ENCODE measurements around the gene CRISPLD2.

CRISPLD2 gene

DNA sequence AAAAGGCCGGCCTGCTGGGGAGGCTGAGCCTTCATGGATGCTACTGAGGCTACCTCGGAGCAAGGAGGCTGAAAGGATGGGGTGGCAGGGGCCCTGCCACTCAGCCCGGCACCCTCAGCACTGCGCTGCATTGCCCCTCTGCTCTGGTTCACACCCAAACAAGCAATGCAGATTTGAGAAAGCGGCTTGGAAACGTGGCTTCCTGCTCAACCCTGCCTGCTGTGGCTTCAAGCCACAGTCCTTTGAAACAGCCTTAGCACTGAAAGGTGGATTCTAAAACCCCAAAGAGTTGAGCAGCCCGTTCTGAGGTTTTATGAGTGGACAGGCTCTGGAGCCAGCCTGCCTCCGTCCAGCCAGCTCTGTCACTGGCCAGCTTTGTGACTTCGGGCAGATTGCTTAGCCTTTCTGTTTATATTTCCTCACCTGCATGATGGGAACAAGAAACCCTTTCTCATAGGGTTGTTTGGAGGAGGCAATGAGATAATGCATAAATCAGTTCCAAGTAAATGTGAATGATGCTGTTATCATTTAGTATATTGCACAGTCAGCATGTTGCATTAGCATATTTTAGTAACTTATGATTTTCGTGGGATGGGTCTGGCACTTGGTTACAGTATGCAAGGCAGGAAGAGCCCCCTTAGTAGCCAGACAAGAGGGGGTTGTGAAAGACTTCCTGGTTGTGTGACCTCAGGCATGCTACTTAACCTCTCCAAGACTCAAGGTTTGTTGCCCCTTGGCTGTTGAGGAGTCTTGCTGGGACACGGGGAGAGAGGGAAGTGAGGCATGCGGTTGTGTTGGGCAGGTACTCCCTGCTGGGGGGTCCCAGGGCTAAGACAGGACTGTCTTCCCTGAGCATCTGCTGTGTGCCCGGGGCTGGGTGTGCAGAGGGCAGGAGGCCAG is 23.6 kb downstream of the CRISPLD2 start:
- no peak overlapping the region for H3K4me3 ChIP-seq (ENCODE audit: low read length, poor library complexity, severe bottlenecking)
- peaks cover 14% of the 10 kb centered on the region for H3K4me1 ChIP-seq (ENCODE audit: insufficient read depth, low read length, poor library complexity, severe bottlenecking)
- H3K9me3 ChIP-seq (ENCODE audit: insufficient read depth, low read depth, low read length) = no peaks in the 10 kb centered on the region
- H3K9ac ChIP-seq (ENCODE audit: low read depth, low read length, poor library complexity, severe bottlenecking) = no peak overlapping the region
- no peaks in the 10 kb centered on the region for H3F3A ChIP-seq (ENCODE audit: low read depth)
- no peaks in the 10 kb centered on the region for H4K20me1 ChIP-seq (ENCODE audit: insufficient read depth, low read length, poor library complexity, severe bottlenecking)
- H3K9me2 ChIP-seq (replicated peaks; ENCODE audit: low read depth, low read length) = no peaks in the 10 kb centered on the region
- H2AFZ ChIP-seq (ENCODE audit: low read length) = peak overlapping the region; percentile 30
- no peaks in the 10 kb centered on the region for H3K27me3 ChIP-seq (ENCODE audit: insufficient read depth, low read length, poor library complexity, severe bottlenecking)
- H3K36me3 ChIP-seq (ENCODE audit: insufficient read depth, low read length) = no peaks in the 10 kb centered on the region
- H3K79me2 ChIP-seq (ENCODE audit: insufficient read depth, low read length) = no peaks in the 10 kb centered on the region
- no peak for TF ChIP-seq EZH2phosphoT487 (IDR thresholded peaks at IDR 0.05; ENCODE audit: borderline replicate concordance)
- TF ChIP-seq, protein P1, sequence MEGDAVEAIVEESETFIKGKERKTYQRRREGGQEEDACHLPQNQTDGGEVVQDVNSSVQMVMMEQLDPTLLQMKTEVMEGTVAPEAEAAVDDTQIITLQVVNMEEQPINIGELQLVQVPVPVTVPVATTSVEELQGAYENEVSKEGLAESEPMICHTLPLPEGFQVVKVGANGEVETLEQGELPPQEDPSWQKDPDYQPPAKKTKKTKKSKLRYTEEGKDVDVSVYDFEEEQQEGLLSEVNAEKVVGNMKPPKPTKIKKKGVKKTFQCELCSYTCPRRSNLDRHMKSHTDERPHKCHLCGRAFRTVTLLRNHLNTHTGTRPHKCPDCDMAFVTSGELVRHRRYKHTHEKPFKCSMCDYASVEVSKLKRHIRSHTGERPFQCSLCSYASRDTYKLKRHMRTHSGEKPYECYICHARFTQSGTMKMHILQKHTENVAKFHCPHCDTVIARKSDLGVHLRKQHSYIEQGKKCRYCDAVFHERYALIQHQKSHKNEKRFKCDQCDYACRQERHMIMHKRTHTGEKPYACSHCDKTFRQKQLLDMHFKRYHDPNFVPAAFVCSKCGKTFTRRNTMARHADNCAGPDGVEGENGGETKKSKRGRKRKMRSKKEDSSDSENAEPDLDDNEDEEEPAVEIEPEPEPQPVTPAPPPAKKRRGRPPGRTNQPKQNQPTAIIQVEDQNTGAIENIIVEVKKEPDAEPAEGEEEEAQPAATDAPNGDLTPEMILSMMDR (conservative IDR thresholded peaks at IDR 0.05; ENCODE audit: low read length) = no peak
- H3K4me2 ChIP-seq (ENCODE audit: low read depth, low read length, poor library complexity, severe bottlenecking) = no peak overlapping the region

DNA sequence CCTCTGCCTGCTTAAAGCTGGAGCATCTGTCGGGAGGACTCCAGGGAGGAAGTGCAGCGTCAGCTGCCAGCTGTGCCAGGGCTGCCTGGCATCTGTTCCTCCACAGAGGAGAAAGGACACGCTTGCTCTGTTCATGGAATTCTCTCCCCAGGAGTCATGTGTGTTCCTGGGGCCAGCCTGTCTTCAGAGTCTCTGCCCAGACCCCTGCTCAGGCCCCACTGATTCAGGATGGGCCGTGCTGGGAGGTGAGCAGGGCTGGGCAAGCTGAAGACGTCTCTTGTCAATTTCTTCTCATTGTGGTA is 24.2 kb downstream of the CRISPLD2 start:
- no peaks in the 10 kb centered on the region for H3K36me3 ChIP-seq (ENCODE audit: insufficient read depth, low read length)
- peaks cover 14% of the 10 kb centered on the region for H3K4me1 ChIP-seq (ENCODE audit: insufficient read depth, low read length, poor library complexity, severe bottlenecking)
- no peak overlapping the region for H3K4me2 ChIP-seq (ENCODE audit: low read depth, low read length, poor library complexity, severe bottlenecking)
- no peaks in the 10 kb centered on the region for H3K9me2 ChIP-seq (replicated peaks; ENCODE audit: low read depth, low read length)
- peak overlapping the region; percentile 30; the same call in 1 of the 2 replicates for H2AFZ ChIP-seq (ENCODE audit: low read length)
- no peaks in the 10 kb centered on the region for H3K27me3 ChIP-seq (ENCODE audit: insufficient read depth, low read length, poor library complexity, severe bottlenecking)
- no peaks in the 10 kb centered on the region for H3F3A ChIP-seq (ENCODE audit: low read depth)
- H4K20me1 ChIP-seq (ENCODE audit: insufficient read depth, low read length, poor library complexity, severe bottlenecking) = no peaks in the 10 kb centered on the region
- H3K4me3 ChIP-seq (ENCODE audit: low read length, poor library complexity, severe bottlenecking) = no peak overlapping the region
- TF ChIP-seq, protein P1 (conservative IDR thresholded peaks at IDR 0.05; ENCODE audit: low read length) = no peak
- no peak for TF ChIP-seq EZH2phosphoT487 (IDR thresholded peaks at IDR 0.05; ENCODE audit: borderline replicate concordance)
- no peaks in the 10 kb centered on the region for H3K79me2 ChIP-seq (ENCODE audit: insufficient read depth, low read length)
- no peaks in the 10 kb centered on the region for H3K9me3 ChIP-seq (ENCODE audit: insufficient read depth, low read depth, low read length)
- H3K9ac ChIP-seq (ENCODE audit: low read depth, low read length, poor library complexity, severe bottlenecking) = no peak overlapping the region

DNA sequence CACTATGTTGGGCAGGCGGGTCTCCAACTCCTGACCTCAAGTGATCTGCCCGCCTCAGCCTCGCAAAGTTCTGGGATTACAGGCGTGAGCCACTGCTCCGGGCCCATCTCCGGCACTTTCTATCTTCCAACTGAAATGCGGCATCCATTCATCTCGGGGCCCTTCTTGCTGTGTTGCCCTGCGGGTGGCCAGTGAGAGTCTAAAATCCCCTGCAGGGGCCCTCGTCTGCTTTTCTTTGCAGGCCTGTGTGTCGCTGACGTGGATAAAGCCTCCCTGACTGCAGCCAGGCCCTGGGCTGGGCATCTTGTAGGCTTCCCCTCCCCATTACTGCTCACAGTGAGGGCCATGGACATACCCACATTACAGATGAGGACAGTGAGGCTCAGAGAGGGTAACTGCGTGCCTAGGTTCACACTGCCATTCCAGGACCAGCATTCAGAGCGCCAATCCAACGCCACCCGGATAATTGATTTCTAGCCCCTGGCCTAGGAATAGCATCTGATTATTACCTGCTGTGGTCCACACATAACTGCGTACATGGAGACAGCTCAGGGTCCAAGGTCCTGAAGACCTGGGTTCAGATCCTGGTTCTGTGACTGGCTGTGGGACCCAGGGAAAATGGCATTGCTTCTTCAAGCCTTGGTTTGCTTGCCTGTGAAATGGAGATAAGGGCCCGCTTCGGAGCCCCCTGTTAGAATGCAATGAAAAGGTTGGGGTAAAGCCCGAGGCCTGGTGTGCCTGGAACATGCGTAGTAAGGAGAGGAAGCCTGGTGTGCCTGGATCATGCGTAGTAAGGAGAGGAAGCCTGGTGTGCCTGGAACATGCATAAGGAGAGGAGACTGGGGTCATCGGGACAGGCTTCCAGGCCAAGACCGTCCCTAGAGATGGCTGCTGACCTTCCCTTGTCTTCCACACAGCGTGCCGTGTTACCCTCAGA is 25.0 kb downstream of the CRISPLD2 start:
- H2AFZ ChIP-seq (ENCODE audit: low read length) = no peak overlapping the region
- H3K36me3 ChIP-seq (ENCODE audit: insufficient read depth, low read length) = no peaks in the 10 kb centered on the region
- H3K9me3 ChIP-seq (ENCODE audit: insufficient read depth, low read depth, low read length) = no peaks in the 10 kb centered on the region
- H4K20me1 ChIP-seq (ENCODE audit: insufficient read depth, low read length, poor library complexity, severe bottlenecking) = no peaks in the 10 kb centered on the region
- H3K27me3 ChIP-seq (ENCODE audit: insufficient read depth, low read length, poor library complexity, severe bottlenecking) = no peaks in the 10 kb centered on the region
- H3K9ac ChIP-seq (ENCODE audit: low read depth, low read length, poor library complexity, severe bottlenecking) = no peak overlapping the region
- no peaks in the 10 kb centered on the region for H3K79me2 ChIP-seq (ENCODE audit: insufficient read depth, low read length)
- no peaks in the 10 kb centered on the region for H3F3A ChIP-seq (ENCODE audit: low read depth)
- TF ChIP-seq, protein P1 (conservative IDR thresholded peaks at IDR 0.05; ENCODE audit: low read length) = no peak
- no peak for TF ChIP-seq EZH2phosphoT487 (IDR thresholded peaks at IDR 0.05; ENCODE audit: borderline replicate concordance)
- peaks cover 14% of the 10 kb centered on the region for H3K4me1 ChIP-seq (ENCODE audit: insufficient read depth, low read length, poor library complexity, severe bottlenecking)
- H3K9me2 ChIP-seq (replicated peaks; ENCODE audit: low read depth, low read length) = no peaks in the 10 kb centered on the region
- H3K4me3 ChIP-seq (ENCODE audit: low read length, poor library complexity, severe bottlenecking) = no peak overlapping the region
- no peak overlapping the region for H3K4me2 ChIP-seq (ENCODE audit: low read depth, low read length, poor library complexity, severe bottlenecking)

Data from Loucy (cell line).